HEK293 (cell line): Measurements from ENCODE around the gene MALAT1.

Experiments
- CTCF ChIA-PET: fragments of 350-600 bp; formaldehyde crosslinking; extraction: SDS; loops from one replicate; lab custom pipeline; 2021; ENCODE audit warnings: antibody characterized with exemption; lab: Yijun Ruan, JAX
- POLR2A ChIA-PET: fragments of 300-600 bp; formaldehyde crosslinking; extraction: SDS; loops from one replicate; lab custom pipeline; 2020; ENCODE audit warnings: antibody characterized with exemption, inconsistent platforms; lab: Yijun Ruan, JAX
- H3K27ac ChIP-seq: fragments of 200-500 bp; sonication (Bioruptor generic); 2 replicates; pipeline ENCODE4 v1.5.1; 2014; ENCODE audit warnings: low read depth, low read length, control low read depth, inconsistent platforms; ENCODE audit errors: extremely low read depth
- H3K36me3 ChIP-seq, 2 experiments: fragments of 200-500 bp in 1 of 2; sonication (Bioruptor generic) in 1 of 2; 1 replicate in 1 of 2; 2 replicates in 1 of 2; pipeline ENCODE4 v1.5.1; 2014 to 2017; ENCODE audit warnings: inconsistent platforms in 2 of 2, low read length in 2 of 2; ENCODE audit not compliant: control insufficient read depth in 2 of 2, insufficient read depth in 1 of 2
- H3K4me1 ChIP-seq: fragments of 200-500 bp; sonication (Bioruptor generic); 2 replicates; pipeline ENCODE4 v1.5.1; 2014; ENCODE audit warnings: mild to moderate bottlenecking, low read length, inconsistent platforms; ENCODE audit not compliant: control insufficient read depth, insufficient read depth
- H3K4me3 ChIP-seq: 2 replicates; pipeline ENCODE4 v1.5.1; 2011; ENCODE audit warnings: low read depth, mild to moderate bottlenecking, control low read depth, low read length, moderate library complexity
- H3K9me3 ChIP-seq: fragments of 200-500 bp; sonication (Bioruptor generic); 2 replicates; pipeline ENCODE4 v1.5.1; 2014; ENCODE audit warnings: low read depth, low read length, inconsistent platforms; ENCODE audit not compliant: control insufficient read depth, insufficient read depth
- GFI1B ChIP-seq: fragments of 450-650 bp; formaldehyde crosslinking; IDR thresholded peaks from 2 replicates; pipeline ENCODE4 v1.5.1; 2016; ENCODE audit warnings: missing biosample characterization, missing genetic modification characterization
- HOXA7 ChIP-seq: sonication (generic); formaldehyde crosslinking; IDR thresholded peaks from 2 replicates; pipeline ENCODE4 v1.8.1; 2022; ENCODE audit warnings: missing genetic modification reagents, borderline replicate concordance
- IKZF3 ChIP-seq: fragments of 450-650 bp; IDR thresholded peaks from 2 replicates; pipeline ENCODE4 v1.5.0; 2018; ENCODE audit warnings: missing biosample characterization, mild to moderate bottlenecking, missing genetic modification characterization, moderate library complexity
- MZF1 ChIP-seq: fragments of 450-650 bp; formaldehyde crosslinking; IDR thresholded peaks from 2 replicates; pipeline ENCODE4 v1.5.1; 2017; ENCODE audit warnings: missing biosample characterization, missing genetic modification characterization, borderline replicate concordance
- PRDM10 ChIP-seq: fragments of 450-650 bp; formaldehyde crosslinking; IDR thresholded peaks from 2 replicates; pipeline ENCODE4 v1.5.1; 2016; ENCODE audit warnings: missing biosample characterization, missing genetic modification characterization
- PRDM2 ChIP-seq: fragments of 450-650 bp; formaldehyde crosslinking; IDR thresholded peaks from 2 replicates; pipeline ENCODE4 v1.5.1; 2016; ENCODE audit warnings: missing biosample characterization, missing genetic modification characterization, borderline replicate concordance
- PRDM6 ChIP-seq: fragments of 450-650 bp; formaldehyde crosslinking; IDR thresholded peaks from 2 replicates; pipeline ENCODE4 v1.5.1; 2017; ENCODE audit warnings: missing biosample characterization, missing genetic modification characterization
- ZBTB48 ChIP-seq: fragments of 450-650 bp; formaldehyde crosslinking; IDR thresholded peaks from 2 replicates; pipeline ENCODE4 v1.5.1; 2016; ENCODE audit warnings: missing biosample characterization, missing genetic modification characterization
- ZEB2 ChIP-seq: fragments of 450-650 bp; formaldehyde crosslinking; IDR thresholded peaks from 2 replicates; pipeline ENCODE4 v1.5.1; 2016; ENCODE audit warnings: missing biosample characterization, missing genetic modification characterization
- ZNF121 ChIP-seq: fragments of 450-650 bp; formaldehyde crosslinking; IDR thresholded peaks from 2 replicates; pipeline ENCODE4 v1.5.1; 2016; ENCODE audit warnings: missing biosample characterization, missing genetic modification characterization
- ZNF341 ChIP-seq: fragments of 450-650 bp; formaldehyde crosslinking; IDR thresholded peaks from 2 replicates; pipeline ENCODE4; 2016; ENCODE audit warnings: low read depth, missing biosample characterization, missing genetic modification characterization
- ZNF362 ChIP-seq: fragments of 450-650 bp; formaldehyde crosslinking; IDR thresholded peaks from 2 replicates; pipeline ENCODE4 v1.5.1; 2016; ENCODE audit warnings: missing biosample characterization, missing genetic modification characterization
- ZNF366 ChIP-seq: fragments of 450-650 bp; formaldehyde crosslinking; conservative IDR thresholded peaks from 2 replicates; pipeline ENCODE4 v1.5.1; 2016; ENCODE audit warnings: missing biosample characterization, missing genetic modification characterization
- ZNF639 ChIP-seq: fragments of 450-650 bp; formaldehyde crosslinking; IDR thresholded peaks from 2 replicates; pipeline ENCODE4 v1.5.1; 2016; ENCODE audit warnings: missing biosample characterization, missing genetic modification characterization
- ZNF660 ChIP-seq: fragments of 450-650 bp; IDR thresholded peaks from 2 replicates; pipeline ENCODE4 v1.5.1; 2018; ENCODE audit warnings: missing biosample characterization, mild to moderate bottlenecking, missing genetic modification characterization
- ZNF664 ChIP-seq: fragments of 450-650 bp; formaldehyde crosslinking; IDR thresholded peaks from 2 replicates; pipeline ENCODE4 v1.5.1; 2016; ENCODE audit warnings: missing biosample characterization, missing genetic modification characterization

MALAT1 gene

GRCh38 chr11:65501472-65502273, 2.8 kb downstream of the MALAT1 start (continued):
- TF ChIP-seq PRDM2: no peak
- TF ChIP-seq ZNF639: no peak
- TF ChIP-seq ZEB2: no peak
- 0 out of 2 replicates have a peak, but pooled peaks have one; percentile 2 for TF ChIP-seq ZNF660
- no peak for TF ChIP-seq MZF1 (tag by site-specific recombination)
- no peak for TF ChIP-seq ZNF121 (tag by site-specific recombination)
- TF ChIP-seq ZNF664 (tag by site-specific recombination): no peak
- TF ChIP-seq GFI1B (tag by site-specific recombination): no peak
- TF ChIP-seq ZNF366: no peak

GRCh38 chr11:65502274-65502554, 3.4 kb downstream of the MALAT1 start:
- H3K27ac ChIP-seq: no peak overlapping the region
- H3K4me3 ChIP-seq: peak overlapping the region; percentile 98
- ChIA-PET POLR2A (interaction anchor here (0.8 to 28.2 kb wide), 9 partner anchors 8 to 241 kb away, joined by 3 to 1129 read pairs (median 5); partner anchors contain the start of genes DPF2, MAP3K11, NEAT1 and PCNX3), CTCF (interaction anchor here (0.5 to 2.4 kb wide), 10 partner anchors 8 to 316 kb away, joined by 3 to 10 read pairs (median 6); no protein-coding TSS in a partner anchor)
- no peaks in the 10 kb centered on the region for H3K4me1 ChIP-seq
- H3K36me3 ChIP-seq: peaks cover 0 to 70% of the 10 kb centered on the region in 2 experiments; a peak in 2 of 3 replicates
- H3K9me3 ChIP-seq: no peaks in the 10 kb centered on the region
- 0 out of 2 replicates have a peak, but pooled peaks have one; percentile 2 for TF ChIP-seq PRDM6 (tag by site-specific recombination)
- no peak for TF ChIP-seq HOXA7 (CRISPR knock-in tag)

GRCh38 chr11:65502555-65503367, 3.9 kb downstream of the MALAT1 start:
- CTCF ChIA-PET: interaction anchor here (0.5 to 2.4 kb wide), 13 partner anchors 7 to 316 kb away, joined by 3 to 10 read pairs (median 4); no protein-coding TSS in a partner anchor
- Histone ChIP-seq H3K36me3 (peaks cover 0 to 70% of the 10 kb centered on the region in 2 experiments; a peak in 2 of 3 replicates), H3K4me3 (peak overlapping the region; percentile 98), H3K27ac (no peak overlapping the region), H3K9me3 (no peaks in the 10 kb centered on the region), H3K4me1 (no peaks in the 10 kb centered on the region)
- POLR2A ChIA-PET: interaction anchor here (0.5 to 28.2 kb wide), 9 partner anchors 8 to 241 kb away, joined by 3 to 1129 read pairs (median 5); partner anchors contain the start of genes DPF2, MAP3K11, NEAT1 and PCNX3
- peak; percentile 69; the same call in 1 of the 2 replicates for TF ChIP-seq IKZF3
- peak; percentile 90 for TF ChIP-seq ZNF362 (tag by site-specific recombination)
- TF ChIP-seq ZBTB48 (tag by site-specific recombination): 0 out of 2 replicates have a peak, but pooled peaks have one; percentile 37
- TF ChIP-seq ZNF341 (tag by site-specific recombination): no peak
- TF ChIP-seq PRDM10 (tag by site-specific recombination): 0 out of 2 replicates have a peak, but pooled peaks have one; percentile 24
